ENCODE results near the gene SLC6A12. TPM values are rescaled to one million over a fixed set of nuclear protein-coding genes. Genes with fewer than 3 reads are reported as not detected.

Gene SLC6A12
- 100 to 1,000 TPM in 1 of 6 experiments, 10 to 100 TPM in 4, 1 to 10 TPM in 1; 8.2 to 114 (median 26.5) TPM for total RNA-seq
- long read RNA-seq, partial matches to known transcripts: 3 of 16 reads
- long read RNA-seq, other reads (novel, unspliced or antisense): 11 of 16 reads

DNA sequence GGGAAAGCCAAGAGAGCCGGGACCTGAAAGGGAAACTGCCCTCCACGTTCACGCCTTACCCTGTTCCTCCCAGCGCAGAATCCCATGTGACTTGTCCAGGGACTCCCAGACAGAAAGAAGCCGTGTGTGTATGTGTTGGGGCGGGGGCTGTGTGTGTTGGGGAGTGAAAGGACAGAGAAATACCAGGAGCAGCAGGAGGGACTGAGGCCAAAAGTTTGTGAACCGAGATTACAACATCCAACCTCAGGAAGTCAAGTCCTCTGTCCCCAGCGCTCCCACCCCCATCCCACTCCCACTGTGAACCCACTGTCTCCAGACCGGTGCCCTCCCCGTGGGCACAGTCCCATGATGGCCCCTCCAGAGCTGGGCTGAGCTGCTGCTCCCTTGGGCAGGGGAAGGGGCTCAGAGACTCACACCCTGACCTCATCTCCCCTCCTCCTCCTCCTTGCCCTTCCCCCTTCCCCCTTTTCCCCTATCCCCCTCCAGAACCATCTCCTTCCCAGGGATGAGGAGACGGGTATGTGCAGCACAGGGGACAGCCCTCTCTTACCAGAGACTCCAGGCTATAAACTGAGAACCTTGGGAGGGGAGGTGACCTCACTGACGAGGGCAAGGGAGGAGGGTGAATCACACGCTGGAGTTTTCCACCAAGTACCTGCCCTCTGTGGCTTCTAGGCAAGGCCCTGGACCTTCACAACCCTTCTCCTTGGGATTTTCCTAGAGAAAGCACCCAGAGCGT is at the start of gene SLC6A12:
SLC6A12 (minus strand) TSS at position 155 of the 739 bp plus-strand sequence. CDS start 4,171 bp downstream, outside the sequence.
- H3K9me3 ChIP-seq: no peaks in the 10 kb centered on the region
- H3K36me3 ChIP-seq: peaks cover 0 to 8% (median under 1%) of the 10 kb centered on the region in 4 donors
- peaks cover 0 to 37% (median 18%) of the 10 kb centered on the region in 4 donors for H3K4me1 ChIP-seq
- WGBS (ENCODE audit: insufficient coverage, low coverage, low lambda C conversion rate, missing lambda C conversion rate): 20% methylated on average over 7 of the region's 14 CpGs
- H3K27ac ChIP-seq: peak within 1 kb of the TSS; percentile 57 to 95 (median 85)
- no peaks in the 10 kb centered on the region for H3K27me3 ChIP-seq
- ATAC-seq (peak; percentile 38 to 54 (median 42)), DNase-seq (peak; percentile 50 to 80 (median 79))
- TF ChIP-seq, protein P1, sequence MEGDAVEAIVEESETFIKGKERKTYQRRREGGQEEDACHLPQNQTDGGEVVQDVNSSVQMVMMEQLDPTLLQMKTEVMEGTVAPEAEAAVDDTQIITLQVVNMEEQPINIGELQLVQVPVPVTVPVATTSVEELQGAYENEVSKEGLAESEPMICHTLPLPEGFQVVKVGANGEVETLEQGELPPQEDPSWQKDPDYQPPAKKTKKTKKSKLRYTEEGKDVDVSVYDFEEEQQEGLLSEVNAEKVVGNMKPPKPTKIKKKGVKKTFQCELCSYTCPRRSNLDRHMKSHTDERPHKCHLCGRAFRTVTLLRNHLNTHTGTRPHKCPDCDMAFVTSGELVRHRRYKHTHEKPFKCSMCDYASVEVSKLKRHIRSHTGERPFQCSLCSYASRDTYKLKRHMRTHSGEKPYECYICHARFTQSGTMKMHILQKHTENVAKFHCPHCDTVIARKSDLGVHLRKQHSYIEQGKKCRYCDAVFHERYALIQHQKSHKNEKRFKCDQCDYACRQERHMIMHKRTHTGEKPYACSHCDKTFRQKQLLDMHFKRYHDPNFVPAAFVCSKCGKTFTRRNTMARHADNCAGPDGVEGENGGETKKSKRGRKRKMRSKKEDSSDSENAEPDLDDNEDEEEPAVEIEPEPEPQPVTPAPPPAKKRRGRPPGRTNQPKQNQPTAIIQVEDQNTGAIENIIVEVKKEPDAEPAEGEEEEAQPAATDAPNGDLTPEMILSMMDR (IDR thresholded peaks at IDR 0.05): no peak
- no peak for TF ChIP-seq POLR2A (IDR thresholded peaks at IDR 0.05)
- H3K4me3 ChIP-seq: peak within 1 kb of the TSS; percentile 32 to 68 (median 52)
- intact Hi-C loops (cut with DNase I): no loop called here

DNA sequence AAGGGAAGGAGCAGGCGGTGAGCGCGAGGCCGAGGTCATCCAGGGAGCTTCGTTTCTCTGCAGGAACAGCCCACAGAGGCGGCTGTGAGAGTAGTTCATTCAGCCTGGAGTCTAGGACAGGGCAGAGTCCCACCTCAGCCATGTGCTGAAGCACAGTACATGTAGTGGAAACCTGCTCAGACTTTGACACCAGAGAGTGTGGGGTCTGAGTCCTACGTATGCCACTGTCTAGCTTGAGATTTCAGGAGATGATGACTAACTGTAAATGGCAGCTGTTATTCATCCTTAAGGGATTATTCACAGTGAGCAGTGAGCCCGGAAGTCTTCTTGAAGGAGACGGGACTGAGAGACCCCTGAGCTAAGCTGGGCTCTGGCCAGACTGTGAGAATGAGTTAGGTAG is 49.6 kb upstream of the SLC6A12 start:
- H3K27me3 ChIP-seq: no peaks in the 10 kb centered on the region
- no peak overlapping the region for H3K4me3 ChIP-seq
- 80% methylated on average over 9 of the region's 9 CpGs for WGBS (ENCODE audit: insufficient coverage, low coverage, low lambda C conversion rate, missing lambda C conversion rate)
- H3K9me3 ChIP-seq: no peaks in the 10 kb centered on the region
- ATAC-seq: no peak
- intact Hi-C loops (cut with DNase I): no loop called here
- no peak overlapping the region for H3K27ac ChIP-seq
- DNase-seq: no peak
- no peaks in the 10 kb centered on the region for H3K36me3 ChIP-seq
- H3K4me1 ChIP-seq: no peaks in the 10 kb centered on the region
- TF ChIP-seq, protein P1 (IDR thresholded peaks at IDR 0.05): no peak
- TF ChIP-seq POLR2A (IDR thresholded peaks at IDR 0.05): no peak

DNA sequence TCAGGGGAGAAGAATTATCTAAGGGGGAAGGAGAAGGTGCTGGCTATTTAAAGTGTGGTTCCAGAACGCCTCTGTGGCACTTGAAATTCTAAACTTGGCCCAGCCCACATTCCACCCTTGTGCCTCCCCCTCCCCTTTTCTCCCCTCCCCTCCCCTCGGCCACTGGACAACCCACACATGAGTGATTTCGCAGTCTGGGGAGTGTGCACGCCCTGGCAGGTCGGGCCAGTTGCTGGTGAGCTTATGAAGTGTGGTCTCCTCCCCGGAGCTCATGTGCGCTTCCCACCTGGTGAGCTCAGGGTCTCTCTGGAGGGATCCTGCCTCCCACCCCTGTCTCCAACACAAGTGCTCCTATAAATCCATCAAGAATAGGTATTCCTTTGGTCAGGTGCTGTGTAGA is 48.9 kb upstream of the SLC6A12 start, which contains the start of gene SLC6A13:
SLC6A13 (minus strand) TSS at position 20 of the 400 bp plus-strand sequence. CDS start 2,784 bp downstream, outside the sequence.
- no peaks in the 10 kb centered on the region for H3K36me3 ChIP-seq
- intact Hi-C loops (cut with DNase I): no loop called here
- H3K4me3 ChIP-seq: no peak within 1 kb of the TSS
- DNase-seq (no peak), ATAC-seq (no peak)
- TF ChIP-seq, protein P1 (IDR thresholded peaks at IDR 0.05): no peak
- TF ChIP-seq POLR2A (IDR thresholded peaks at IDR 0.05): no peak
- H3K9me3 ChIP-seq: no peaks in the 10 kb centered on the region
- no peaks in the 10 kb centered on the region for H3K27me3 ChIP-seq
- no peak within 1 kb of the TSS for H3K27ac ChIP-seq
- 69% methylated on average over 3 of the region's 7 CpGs for WGBS (ENCODE audit: insufficient coverage, low coverage, low lambda C conversion rate, missing lambda C conversion rate)
- peaks cover 0 to 7% (median under 1%) of the 10 kb centered on the region in 4 donors for H3K4me1 ChIP-seq

DNA sequence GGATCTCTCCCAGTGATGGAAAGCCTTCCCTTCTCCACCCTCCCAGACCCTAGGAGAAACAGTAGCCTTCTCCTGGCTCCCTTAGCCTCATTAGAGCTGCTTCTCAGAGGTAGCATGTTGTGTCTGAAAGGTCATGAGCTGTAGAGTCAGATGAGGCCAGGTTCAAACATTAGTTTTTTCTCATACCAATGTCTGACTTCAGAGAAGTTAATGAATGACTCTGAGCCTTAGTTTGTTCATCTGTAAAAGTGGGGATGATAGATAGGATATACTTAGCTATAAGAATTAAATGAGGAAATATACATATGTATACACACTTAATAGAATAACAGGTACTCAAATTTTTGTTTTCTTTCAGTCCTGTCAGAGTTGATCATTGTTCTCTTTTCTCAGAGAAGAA is 48.2 kb upstream of the SLC6A12 start:
- Histone ChIP-seq H3K4me3 (no peak overlapping the region), H3K27me3 (no peaks in the 10 kb centered on the region), H3K4me1 (peaks cover 0 to 14% (median 3%) of the 10 kb centered on the region in 4 donors), H3K36me3 (no peaks in the 10 kb centered on the region), H3K9me3 (no peaks in the 10 kb centered on the region), H3K27ac (no peak overlapping the region)
- no peak for DNase-seq
- TF ChIP-seq, protein P1 (IDR thresholded peaks at IDR 0.05): no peak
- TF ChIP-seq POLR2A (IDR thresholded peaks at IDR 0.05): no peak
- intact Hi-C loops (cut with DNase I): no loop called here
- no peak for ATAC-seq
